GM23338 (cell line): ENCODE measurements around the gene GRN.

Source experiments
- CREB1 ChIP-seq: fragments of 250-450 bp; sonication (Bioruptor Pico); IDR thresholded peaks from 2 replicates; pipeline ENCODE4 v1.5.0; 2020; ENCODE audit warnings: low read depth, mild to moderate bottlenecking, moderate library complexity
- EZH2 ChIP-seq: fragments of 200-600 bp; sonication (generic); IDR thresholded peaks from one replicate; pipeline ENCODE4 v1.8.0; 2017; ENCODE audit warnings: antibody characterized with exemption, mild to moderate bottlenecking, low read depth; ENCODE audit not compliant: unreplicated experiment
- EZH2phosphoT487 ChIP-seq: fragments of 200-600 bp; sonication (generic); IDR thresholded peaks from one replicate; pipeline ENCODE4 v1.8.1; 2018; ENCODE audit warnings: antibody characterized with exemption; ENCODE audit not compliant: unreplicated experiment
- JUNB ChIP-seq: IDR thresholded peaks from one replicate; pipeline ENCODE4 v1.6.1; 2016; ENCODE audit warnings: antibody characterized with exemption; ENCODE audit not compliant: unreplicated experiment
- NANOG ChIP-seq: IDR thresholded peaks from 2 replicates; pipeline ENCODE4 v1.6.1; 2016; ENCODE audit warnings: antibody characterized with exemption, borderline replicate concordance
- POLR2AphosphoS5 ChIP-seq: IDR thresholded peaks from 2 replicates; pipeline ENCODE4 v1.6.1; 2016; ENCODE audit warnings: antibody characterized with exemption, low read depth
- STAT1 ChIP-seq: IDR thresholded peaks from one replicate; pipeline ENCODE4 v1.6.1; 2016; ENCODE audit warnings: antibody characterized with exemption; ENCODE audit not compliant: unreplicated experiment
- ZNF114 ChIP-seq: fragments of 250-450 bp; sonication (Bioruptor Pico); IDR thresholded peaks from 2 replicates; pipeline ENCODE4 v1.5.0; 2020; ENCODE audit warnings: mild to moderate bottlenecking, moderate library complexity
- ZNF331 ChIP-seq: fragments of 250-450 bp; sonication (Bioruptor Pico); IDR thresholded peaks from 2 replicates; pipeline ENCODE4 v1.5.0; 2020; ENCODE audit warnings: low read depth, mild to moderate bottlenecking, moderate library complexity
- TF ChIP-seq, protein P1 (sequence below), 2 experiments: fragments of 200-600 bp in 1 of 2; sonication (generic) in 1 of 2; conservative IDR thresholded peaks; 2 replicates each; pipeline versions ENCODE4 v1.5.1 to v1.6.1; 2016 to 2017; ENCODE audit warnings: antibody characterized with exemption in 2 of 2, low read depth in 2 of 2, mild to moderate bottlenecking in 2 of 2, moderate library complexity in 1 of 2
- TF ChIP-seq, protein P2 (sequence below): IDR thresholded peaks from one replicate; pipeline ENCODE4 v1.6.1; 2018; ENCODE audit warnings: antibody characterized with exemption; ENCODE audit not compliant: unreplicated experiment
- TF ChIP-seq, protein P3 (sequence below): IDR thresholded peaks from 2 replicates; pipeline ENCODE4 v1.6.1; 2016; ENCODE audit warnings: antibody characterized with exemption

DNA sequence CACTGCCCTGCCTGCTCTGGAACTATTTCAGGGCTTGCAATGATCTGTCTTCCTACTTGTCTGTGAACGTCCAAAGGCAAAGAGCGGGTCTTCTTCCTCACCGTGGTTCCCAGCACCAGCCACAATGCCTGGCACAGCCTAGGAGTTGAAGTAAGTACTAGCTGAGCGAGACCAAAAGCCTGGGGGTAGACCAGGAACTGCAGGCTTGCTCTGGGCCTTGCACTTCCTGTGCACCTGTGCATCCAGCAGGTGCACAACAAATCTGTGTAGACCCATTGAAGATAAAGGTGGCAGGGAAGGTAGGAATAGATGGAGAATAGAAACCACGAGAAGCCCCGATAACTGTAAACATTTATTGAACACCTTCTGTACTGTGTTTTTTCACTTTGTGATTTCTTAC, 13.9 kb downstream of the GRN start:
- TF ChIP-seq, protein P1, sequence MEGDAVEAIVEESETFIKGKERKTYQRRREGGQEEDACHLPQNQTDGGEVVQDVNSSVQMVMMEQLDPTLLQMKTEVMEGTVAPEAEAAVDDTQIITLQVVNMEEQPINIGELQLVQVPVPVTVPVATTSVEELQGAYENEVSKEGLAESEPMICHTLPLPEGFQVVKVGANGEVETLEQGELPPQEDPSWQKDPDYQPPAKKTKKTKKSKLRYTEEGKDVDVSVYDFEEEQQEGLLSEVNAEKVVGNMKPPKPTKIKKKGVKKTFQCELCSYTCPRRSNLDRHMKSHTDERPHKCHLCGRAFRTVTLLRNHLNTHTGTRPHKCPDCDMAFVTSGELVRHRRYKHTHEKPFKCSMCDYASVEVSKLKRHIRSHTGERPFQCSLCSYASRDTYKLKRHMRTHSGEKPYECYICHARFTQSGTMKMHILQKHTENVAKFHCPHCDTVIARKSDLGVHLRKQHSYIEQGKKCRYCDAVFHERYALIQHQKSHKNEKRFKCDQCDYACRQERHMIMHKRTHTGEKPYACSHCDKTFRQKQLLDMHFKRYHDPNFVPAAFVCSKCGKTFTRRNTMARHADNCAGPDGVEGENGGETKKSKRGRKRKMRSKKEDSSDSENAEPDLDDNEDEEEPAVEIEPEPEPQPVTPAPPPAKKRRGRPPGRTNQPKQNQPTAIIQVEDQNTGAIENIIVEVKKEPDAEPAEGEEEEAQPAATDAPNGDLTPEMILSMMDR (conservative IDR thresholded peaks at IDR 0.05; ENCODE audit: low read depth in 2 of 2): no peak
- TF ChIP-seq EZH2 (no peak), JUNB (no peak), EZH2phosphoT487 (no peak), STAT1 (no peak), POLR2AphosphoS5 (no peak), NANOG (no peak), CREB1 (CRISPR knock-in tag) (no peak), ZNF114 (CRISPR knock-in tag) (no peak), ZNF331 (CRISPR knock-in tag) (no peak)
- TF ChIP-seq, protein P2, sequence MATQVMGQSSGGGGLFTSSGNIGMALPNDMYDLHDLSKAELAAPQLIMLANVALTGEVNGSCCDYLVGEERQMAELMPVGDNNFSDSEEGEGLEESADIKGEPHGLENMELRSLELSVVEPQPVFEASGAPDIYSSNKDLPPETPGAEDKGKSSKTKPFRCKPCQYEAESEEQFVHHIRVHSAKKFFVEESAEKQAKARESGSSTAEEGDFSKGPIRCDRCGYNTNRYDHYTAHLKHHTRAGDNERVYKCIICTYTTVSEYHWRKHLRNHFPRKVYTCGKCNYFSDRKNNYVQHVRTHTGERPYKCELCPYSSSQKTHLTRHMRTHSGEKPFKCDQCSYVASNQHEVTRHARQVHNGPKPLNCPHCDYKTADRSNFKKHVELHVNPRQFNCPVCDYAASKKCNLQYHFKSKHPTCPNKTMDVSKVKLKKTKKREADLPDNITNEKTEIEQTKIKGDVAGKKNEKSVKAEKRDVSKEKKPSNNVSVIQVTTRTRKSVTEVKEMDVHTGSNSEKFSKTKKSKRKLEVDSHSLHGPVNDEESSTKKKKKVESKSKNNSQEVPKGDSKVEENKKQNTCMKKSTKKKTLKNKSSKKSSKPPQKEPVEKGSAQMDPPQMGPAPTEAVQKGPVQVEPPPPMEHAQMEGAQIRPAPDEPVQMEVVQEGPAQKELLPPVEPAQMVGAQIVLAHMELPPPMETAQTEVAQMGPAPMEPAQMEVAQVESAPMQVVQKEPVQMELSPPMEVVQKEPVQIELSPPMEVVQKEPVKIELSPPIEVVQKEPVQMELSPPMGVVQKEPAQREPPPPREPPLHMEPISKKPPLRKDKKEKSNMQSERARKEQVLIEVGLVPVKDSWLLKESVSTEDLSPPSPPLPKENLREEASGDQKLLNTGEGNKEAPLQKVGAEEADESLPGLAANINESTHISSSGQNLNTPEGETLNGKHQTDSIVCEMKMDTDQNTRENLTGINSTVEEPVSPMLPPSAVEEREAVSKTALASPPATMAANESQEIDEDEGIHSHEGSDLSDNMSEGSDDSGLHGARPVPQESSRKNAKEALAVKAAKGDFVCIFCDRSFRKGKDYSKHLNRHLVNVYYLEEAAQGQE: no peak
- TF ChIP-seq, protein P3, sequence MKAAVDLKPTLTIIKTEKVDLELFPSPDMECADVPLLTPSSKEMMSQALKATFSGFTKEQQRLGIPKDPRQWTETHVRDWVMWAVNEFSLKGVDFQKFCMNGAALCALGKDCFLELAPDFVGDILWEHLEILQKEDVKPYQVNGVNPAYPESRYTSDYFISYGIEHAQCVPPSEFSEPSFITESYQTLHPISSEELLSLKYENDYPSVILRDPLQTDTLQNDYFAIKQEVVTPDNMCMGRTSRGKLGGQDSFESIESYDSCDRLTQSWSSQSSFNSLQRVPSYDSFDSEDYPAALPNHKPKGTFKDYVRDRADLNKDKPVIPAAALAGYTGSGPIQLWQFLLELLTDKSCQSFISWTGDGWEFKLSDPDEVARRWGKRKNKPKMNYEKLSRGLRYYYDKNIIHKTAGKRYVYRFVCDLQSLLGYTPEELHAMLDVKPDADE: no peak
